Measurements from ENCODE around the gene REST. TPM values are rescaled to one million over a fixed set of nuclear protein-coding genes. Genes with fewer than 3 reads are reported as not detected.

REST gene
- total RNA-seq, 1 experiment from 2014 or later: 98.1 TPM

DNA sequence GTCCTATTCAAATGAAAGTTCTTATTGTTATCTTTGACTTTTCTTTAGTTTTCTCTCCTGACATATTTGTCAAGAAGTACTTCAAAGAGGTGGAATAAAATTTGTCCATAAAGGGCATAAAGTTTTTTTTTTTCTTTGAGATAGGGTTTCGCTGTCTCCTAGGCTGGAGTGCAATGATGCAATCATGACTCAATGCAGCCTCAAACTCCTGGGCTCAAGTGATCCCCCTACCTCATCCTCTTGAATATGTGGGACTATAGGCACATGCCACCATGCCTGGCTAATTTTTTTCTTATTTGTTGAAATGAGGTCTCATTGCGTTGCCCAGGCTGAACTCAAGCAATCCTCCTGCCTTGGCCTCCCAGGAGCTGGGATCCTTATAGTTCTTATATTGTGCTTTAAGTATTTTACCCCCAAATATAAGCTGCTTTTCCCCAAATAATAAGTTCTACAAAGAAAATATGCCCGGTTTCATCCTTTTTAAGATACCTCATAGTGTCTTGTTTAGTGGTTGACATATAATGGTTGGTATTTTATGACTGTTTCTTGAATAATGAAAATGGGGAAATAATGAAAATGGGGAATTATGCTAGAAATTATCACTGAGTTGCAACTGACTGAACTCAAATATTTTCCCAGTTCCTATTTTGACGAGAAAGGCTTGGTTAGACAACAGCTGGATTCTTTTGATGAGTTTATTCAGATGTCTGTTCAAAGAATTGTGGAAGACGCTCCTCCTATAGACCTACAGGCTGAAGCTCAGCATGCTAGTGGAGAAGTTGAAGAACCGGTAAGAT lies 82.6 kb downstream of the REST start:
- no peak overlapping the region for H2BK12ac ChIP-seq (ENCODE audit: insufficient read length, low read depth, low read length)
- no peaks in the 10 kb centered on the region for H4K20me1 ChIP-seq (ENCODE audit: control insufficient read depth, insufficient read depth, insufficient read length)
- no peak for DNase-seq
- no peaks in the 10 kb centered on the region for H3K23me2 ChIP-seq (ENCODE audit: insufficient read length, low read depth, low read length, poor library complexity, severe bottlenecking)
- Mint-ChIP-seq H3K4me1 (no peaks in the 10 kb centered on the region), H3K27me3 (ENCODE audit: low read depth) (no peaks in the 10 kb centered on the region), H3K9me3 (no peaks in the 10 kb centered on the region), H3K36me3 (ENCODE audit: insufficient read depth in 1 of 3, low read depth in 3 of 3) (peaks cover 26 to 78% (median 56%) of the 10 kb centered on the region in 3 experiments; a peak in 6 of 7 replicates), H3K4me3 (no peak overlapping the region), H3K27ac (no peak overlapping the region)
- H2BK120ac ChIP-seq (ENCODE audit: low read depth, low read length, poor library complexity, severe bottlenecking): no peak overlapping the region
- no peaks in the 10 kb centered on the region for H3K27me3 ChIP-seq (ENCODE audit: insufficient read depth, low read length)
- no peak overlapping the region for H2BK5ac ChIP-seq (ENCODE audit: insufficient read length, low read length)
- H3K79me2 ChIP-seq (ENCODE audit: insufficient read depth, low read length): no peaks in the 10 kb centered on the region; the same call in 1 of the 2 replicates
- H2BK15ac ChIP-seq (ENCODE audit: low read depth, low read length): no peak overlapping the region
- no peak overlapping the region for H3K4ac ChIP-seq (ENCODE audit: low read depth, low read length)
- no peak overlapping the region for H2BK20ac ChIP-seq (ENCODE audit: low read depth, low read length, poor library complexity, severe bottlenecking)
- H3K4me1 ChIP-seq (ENCODE audit: insufficient read depth, low read length): no peaks in the 10 kb centered on the region
- no peak overlapping the region for H3K4me2 ChIP-seq (ENCODE audit: insufficient read depth, insufficient read length, low read length)
- no peak overlapping the region for H3K27ac ChIP-seq (ENCODE audit: insufficient read length, low read depth, low read length)
- no peak overlapping the region for H4K91ac ChIP-seq (ENCODE audit: insufficient read length, low read depth, low read length)
- H3K79me1 ChIP-seq (ENCODE audit: insufficient read depth, low read depth, low read length, poor library complexity, severe bottlenecking): peaks cover 3% of the 10 kb centered on the region
- no peak overlapping the region for H3K18ac ChIP-seq (ENCODE audit: insufficient read length, low read depth, low read length)
- no peak overlapping the region for H4K8ac ChIP-seq (replicated peaks; ENCODE audit: insufficient read length, low read depth, low read length)
- no CpG with 5 or more reads among the region's 6 CpGs for WGBS (ENCODE audit: extremely low coverage, insufficient read length, low lambda C conversion rate)
- H3K9ac ChIP-seq (ENCODE audit: extremely low read depth, insufficient read length, low read length): no peak overlapping the region
- H3K56ac ChIP-seq (ENCODE audit: insufficient read length, low read depth, low read length): no peak overlapping the region
- H4K5ac ChIP-seq (ENCODE audit: insufficient read length, low read depth, low read length): no peak overlapping the region
- H3K14ac ChIP-seq (ENCODE audit: insufficient read depth, low read length): no peak overlapping the region
- no peak overlapping the region for H3K23ac ChIP-seq (ENCODE audit: insufficient read length, low read depth, low read length)
- no peak overlapping the region for H3T11ph ChIP-seq (ENCODE audit: low read length)
- no peaks in the 10 kb centered on the region for H3K9me3 ChIP-seq (ENCODE audit: control insufficient read depth, low read depth, low read length)
- H2AFZ ChIP-seq (ENCODE audit: low read length): no peak overlapping the region
- H2AK5ac ChIP-seq (ENCODE audit: insufficient read length, low read length): no peak overlapping the region
- TF ChIP-seq, protein P1, sequence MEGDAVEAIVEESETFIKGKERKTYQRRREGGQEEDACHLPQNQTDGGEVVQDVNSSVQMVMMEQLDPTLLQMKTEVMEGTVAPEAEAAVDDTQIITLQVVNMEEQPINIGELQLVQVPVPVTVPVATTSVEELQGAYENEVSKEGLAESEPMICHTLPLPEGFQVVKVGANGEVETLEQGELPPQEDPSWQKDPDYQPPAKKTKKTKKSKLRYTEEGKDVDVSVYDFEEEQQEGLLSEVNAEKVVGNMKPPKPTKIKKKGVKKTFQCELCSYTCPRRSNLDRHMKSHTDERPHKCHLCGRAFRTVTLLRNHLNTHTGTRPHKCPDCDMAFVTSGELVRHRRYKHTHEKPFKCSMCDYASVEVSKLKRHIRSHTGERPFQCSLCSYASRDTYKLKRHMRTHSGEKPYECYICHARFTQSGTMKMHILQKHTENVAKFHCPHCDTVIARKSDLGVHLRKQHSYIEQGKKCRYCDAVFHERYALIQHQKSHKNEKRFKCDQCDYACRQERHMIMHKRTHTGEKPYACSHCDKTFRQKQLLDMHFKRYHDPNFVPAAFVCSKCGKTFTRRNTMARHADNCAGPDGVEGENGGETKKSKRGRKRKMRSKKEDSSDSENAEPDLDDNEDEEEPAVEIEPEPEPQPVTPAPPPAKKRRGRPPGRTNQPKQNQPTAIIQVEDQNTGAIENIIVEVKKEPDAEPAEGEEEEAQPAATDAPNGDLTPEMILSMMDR (conservative IDR thresholded peaks at IDR 0.05): no peak

Data from H9 (cell line).